Stomach smooth muscle (tissue), 2 donors: ENCODE data around the gene HOXD11.

Experiments used
- H3K27ac ChIP-seq: one replicate; pipeline ENCODE4 v1.7.0; 2013; ENCODE audit warnings: mild to moderate bottlenecking, low read length, inconsistent platforms
- H3K27me3 ChIP-seq, 2 donors: one replicate each; pipeline ENCODE4 v1.7.0; 2013; ENCODE audit warnings: low read length in 2 of 2; ENCODE audit not compliant: insufficient read depth in 2 of 2, control insufficient read depth in 1 of 2
- H3K36me3 ChIP-seq, 2 donors: one replicate each; pipeline ENCODE4 v1.7.0; 2013; ENCODE audit warnings: low read length in 2 of 2; ENCODE audit not compliant: control insufficient read depth in 2 of 2, insufficient read depth in 2 of 2
- H3K4me1 ChIP-seq: one replicate; pipeline ENCODE4 v1.7.0; 2013; ENCODE audit warnings: low read length; ENCODE audit not compliant: control insufficient read depth, insufficient read depth
- H3K4me3 ChIP-seq, 2 donors: one replicate each; pipeline ENCODE4 v1.7.0; 2013; ENCODE audit warnings: low read length in 2 of 2
- H3K9ac ChIP-seq, 2 donors: one replicate each; pipeline ENCODE4 v1.7.0; 2013; ENCODE audit warnings: low read length in 2 of 2, mild to moderate bottlenecking in 1 of 2
- H3K9me3 ChIP-seq, 2 donors: one replicate each; pipeline ENCODE4 v1.7.0; 2013; ENCODE audit warnings: low read length in 2 of 2; ENCODE audit not compliant: control insufficient read depth in 2 of 2
- donor health status: healthy.
- donor health status: Pancreatic carcinoma.

HOXD11 gene

GRCh38 chr2:176074919-176075425 lies 32.1 kb upstream of the HOXD11 start:
- no peak overlapping the region for H3K4me3 ChIP-seq
- H3K9ac ChIP-seq, result no peak overlapping the region
- H3K9me3 ChIP-seq, result peaks cover 0 to 7% of the 10 kb centered on the region in 2 donors
- no peak overlapping the region for H3K27ac ChIP-seq
- peaks cover 75 to 96% of the 10 kb centered on the region in 2 donors for H3K27me3 ChIP-seq
- no peaks in the 10 kb centered on the region for H3K36me3 ChIP-seq
- H3K4me1 ChIP-seq, result peaks cover 9% of the 10 kb centered on the region

DNA sequence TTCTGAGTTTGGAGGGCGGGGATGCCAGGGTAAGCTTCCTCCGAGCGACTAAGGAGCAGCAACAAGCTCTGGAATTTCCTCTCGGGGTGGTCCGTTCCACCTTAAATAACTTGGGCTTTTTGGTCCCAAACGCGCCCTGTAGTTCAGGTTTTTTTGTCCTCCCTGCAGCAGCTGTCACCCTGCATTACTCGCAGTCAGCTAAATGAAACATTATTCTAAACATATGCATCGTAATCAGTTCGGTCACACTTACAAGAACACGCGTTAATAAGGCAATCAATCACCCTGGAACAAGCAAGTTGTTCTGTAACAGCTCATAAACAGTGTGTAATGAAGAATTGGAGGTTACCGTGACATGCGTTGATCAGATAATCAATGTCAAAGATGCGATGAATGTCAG lies 31.6 kb upstream of the HOXD11 start:
- Histone ChIP-seq H3K27ac (no peak overlapping the region), H3K4me1 (peaks cover 13% of the 10 kb centered on the region), H3K9ac (no peak overlapping the region), H3K4me3 (no peak overlapping the region), H3K27me3 (peaks cover 70 to 95% of the 10 kb centered on the region in 2 donors), H3K9me3 (peaks cover 0 to 7% of the 10 kb centered on the region in 2 donors), H3K36me3 (no peaks in the 10 kb centered on the region)

DNA sequence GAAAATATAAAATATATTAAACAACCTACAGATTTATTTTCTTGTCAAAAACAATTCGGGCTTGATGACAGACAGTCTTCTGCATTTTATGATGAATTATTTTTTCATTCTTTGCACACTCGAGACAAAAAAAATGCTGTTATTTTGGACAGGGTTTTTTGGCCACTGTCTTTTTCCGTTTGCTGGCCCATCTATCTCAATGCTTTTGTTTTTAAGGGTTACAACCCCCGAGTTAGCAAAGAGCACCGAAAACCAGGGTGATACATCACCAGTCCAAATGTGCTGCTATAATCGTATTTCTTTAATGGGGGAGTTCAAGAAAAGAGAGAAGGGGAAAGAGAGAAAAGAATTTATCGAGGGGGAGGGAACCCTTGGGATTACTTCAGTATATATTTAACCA lies 31.0 kb upstream of the HOXD11 start:
- peaks cover 0 to 9% of the 10 kb centered on the region in 2 donors for H3K9me3 ChIP-seq
- H3K27ac ChIP-seq, result no peak overlapping the region
- H3K36me3 ChIP-seq, result no peaks in the 10 kb centered on the region
- H3K9ac ChIP-seq, result no peak overlapping the region
- no peak overlapping the region for H3K4me3 ChIP-seq
- H3K27me3 ChIP-seq, result peaks cover 70 to 95% of the 10 kb centered on the region in 2 donors
- H3K4me1 ChIP-seq, result peaks cover 14% of the 10 kb centered on the region

GRCh38 chr2:176076796-176077195 lies 30.3 kb upstream of the HOXD11 start:
- H3K9me3 ChIP-seq, result peaks cover 0 to 13% of the 10 kb centered on the region in 2 donors
- H3K27me3 ChIP-seq, result peaks cover 70 to 95% of the 10 kb centered on the region in 2 donors
- no peaks in the 10 kb centered on the region for H3K36me3 ChIP-seq

GRCh38 chr2:176078541-176079284 lies 28.4 kb upstream of the HOXD11 start:
- no peak overlapping the region for H3K27ac ChIP-seq
- H3K4me3 ChIP-seq, result no peak overlapping the region
- H3K9me3 ChIP-seq, result peaks cover 0 to 11% of the 10 kb centered on the region in 2 donors
- peaks cover 23% of the 10 kb centered on the region for H3K4me1 ChIP-seq
- no peak overlapping the region for H3K9ac ChIP-seq
- peaks cover 74 to 95% of the 10 kb centered on the region in 2 donors for H3K27me3 ChIP-seq
- no peaks in the 10 kb centered on the region for H3K36me3 ChIP-seq

More at GRCh38 chr2:176076796-176077195, 30.3 kb upstream of the HOXD11 start:
- no peak overlapping the region for H3K27ac ChIP-seq
- peaks cover 14% of the 10 kb centered on the region for H3K4me1 ChIP-seq
- H3K4me3 ChIP-seq, result no peak overlapping the region
- H3K9ac ChIP-seq, result no peak overlapping the region

DNA sequence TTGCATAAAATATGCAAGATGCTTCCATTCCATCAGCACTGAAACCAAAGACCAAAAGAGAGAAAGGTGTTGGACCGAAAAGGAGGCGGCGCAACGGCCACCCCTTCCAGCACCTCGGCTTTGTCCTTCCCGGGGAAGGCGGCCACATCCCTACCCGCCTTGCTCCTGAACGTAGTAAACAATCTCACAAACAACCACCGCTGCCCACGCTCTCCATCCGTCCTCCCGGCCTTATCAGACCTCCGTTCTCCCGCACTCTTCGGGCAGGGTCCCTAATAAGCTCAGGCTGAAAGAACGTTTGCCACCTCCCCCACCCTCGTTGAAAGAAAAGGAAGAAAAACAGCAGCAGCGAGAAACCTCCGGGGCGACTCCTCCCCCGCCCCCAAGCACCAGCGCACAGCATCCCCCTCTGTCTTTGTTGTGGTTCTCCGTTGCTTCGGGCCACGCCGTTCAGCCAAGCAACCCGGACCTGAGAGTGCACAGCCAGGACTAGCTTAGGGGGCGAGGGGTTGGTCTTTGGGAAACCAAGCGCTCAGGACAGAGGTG lies 27.7 kb upstream of the HOXD11 start:
- H3K4me1 ChIP-seq, result peaks cover 23% of the 10 kb centered on the region
- no peaks in the 10 kb centered on the region for H3K36me3 ChIP-seq
- H3K9ac ChIP-seq, result no peak overlapping the region
- peaks cover 0 to 11% of the 10 kb centered on the region in 2 donors for H3K9me3 ChIP-seq
- no peak overlapping the region for H3K27ac ChIP-seq
- peak overlapping the region in 1 of 2 donors; percentile 29 for H3K4me3 ChIP-seq
- peaks cover 75 to 95% of the 10 kb centered on the region in 2 donors for H3K27me3 ChIP-seq

- peak overlapping the region in 1 of 2 donors; percentile 29 for H3K4me3 ChIP-seq
- H3K4me1 ChIP-seq, result peaks cover 25% of the 10 kb centered on the region
- peaks cover 0 to 11% of the 10 kb centered on the region in 2 donors for H3K9me3 ChIP-seq
- peaks cover 75 to 95% of the 10 kb centered on the region in 2 donors for H3K27me3 ChIP-seq
- no peaks in the 10 kb centered on the region for H3K36me3 ChIP-seq
- no peak overlapping the region for H3K27ac ChIP-seq
- no peak overlapping the region for H3K9ac ChIP-seq
Observed at GRCh38 chr2:176079831-176080539, 27.1 kb upstream of the HOXD11 start.

DNA sequence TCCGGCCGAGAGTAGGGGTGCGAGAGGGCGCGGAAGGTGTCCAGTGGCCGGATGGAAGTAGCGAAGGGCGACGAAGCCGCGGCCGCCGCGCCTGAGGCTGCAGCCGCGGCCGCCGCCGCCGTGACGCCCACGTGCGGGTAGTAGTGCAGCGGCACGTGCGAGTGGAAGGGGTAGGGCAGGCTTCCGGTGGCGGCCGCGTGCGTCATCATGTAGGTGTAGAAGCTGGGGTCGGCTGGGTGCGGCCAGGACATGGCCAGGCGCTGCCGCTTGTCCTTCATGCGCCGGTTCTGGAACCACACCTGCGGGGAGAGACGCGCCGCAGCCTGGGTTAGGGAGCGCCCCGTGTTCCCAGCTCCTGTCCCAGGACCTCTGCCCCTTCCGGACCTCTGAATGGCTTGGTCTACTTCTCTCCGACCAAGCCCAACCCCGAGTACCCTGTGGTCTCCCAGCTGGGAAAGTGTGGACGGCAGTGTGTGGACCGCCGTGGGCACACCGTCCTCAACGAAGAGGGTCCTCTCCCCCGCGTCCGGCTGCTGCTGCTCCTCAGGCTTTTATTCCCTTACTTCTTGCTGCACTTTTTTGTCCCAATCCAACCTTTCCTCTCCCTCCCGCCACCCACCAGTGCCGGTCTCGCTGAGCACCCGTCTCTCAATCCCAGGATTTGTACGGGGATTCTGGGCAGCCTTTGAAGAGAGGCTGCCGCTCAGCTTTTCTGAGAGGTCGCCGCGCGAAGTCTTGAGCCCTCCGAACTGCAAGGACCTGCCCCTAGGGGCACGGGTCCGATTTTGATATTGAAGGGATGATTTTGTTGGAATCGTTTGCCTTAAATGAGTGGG lies 26.3 kb upstream of the HOXD11 start:
- Histone ChIP-seq H3K27ac (no peak overlapping the region), H3K4me3 (no peak overlapping the region), H3K27me3 (peaks cover 75 to 95% of the 10 kb centered on the region in 2 donors), H3K9ac (no peak overlapping the region), H3K4me1 (peaks cover 28% of the 10 kb centered on the region), H3K36me3 (no peaks in the 10 kb centered on the region), H3K9me3 (peaks cover 0 to 11% of the 10 kb centered on the region in 2 donors)

DNA sequence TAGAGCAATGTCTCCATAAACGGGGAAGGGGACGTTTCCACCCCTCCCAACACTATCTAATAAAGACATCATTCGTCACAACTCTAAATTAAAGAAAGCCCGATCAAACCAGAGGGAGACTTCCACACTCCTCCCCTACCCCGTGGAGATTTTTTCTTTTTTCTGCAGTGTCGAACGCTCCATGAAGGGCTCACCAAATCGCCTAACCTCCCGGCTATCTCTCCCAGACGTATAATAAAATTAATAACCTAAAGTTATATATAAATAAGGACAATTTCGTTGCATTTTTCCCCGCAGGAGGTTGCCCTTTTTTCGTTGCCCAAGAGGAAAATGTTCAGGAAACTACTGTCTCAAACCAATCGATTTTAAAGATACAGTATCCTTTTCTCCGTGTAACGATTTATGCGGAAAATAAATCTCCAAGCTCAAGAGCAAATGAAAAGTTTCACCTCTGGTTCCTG lies 25.7 kb upstream of the HOXD11 start:
- H3K4me1 ChIP-seq, result peaks cover 34% of the 10 kb centered on the region
- peaks cover 76 to 95% of the 10 kb centered on the region in 2 donors for H3K27me3 ChIP-seq
- H3K9ac ChIP-seq, result no peak overlapping the region
- H3K27ac ChIP-seq, result no peak overlapping the region
- H3K4me3 ChIP-seq, result no peak overlapping the region
- no peaks in the 10 kb centered on the region for H3K36me3 ChIP-seq
- peaks cover 0 to 11% of the 10 kb centered on the region in 2 donors for H3K9me3 ChIP-seq
